NCI-H774 (cell line): ENCODE data around the gene ZNF334.

Experiments used
- DNase-seq: peaks from one replicate; lab custom pipeline; 2025; lab: John Stamatoyannopoulos, UW

ZNF334 gene

DNA sequence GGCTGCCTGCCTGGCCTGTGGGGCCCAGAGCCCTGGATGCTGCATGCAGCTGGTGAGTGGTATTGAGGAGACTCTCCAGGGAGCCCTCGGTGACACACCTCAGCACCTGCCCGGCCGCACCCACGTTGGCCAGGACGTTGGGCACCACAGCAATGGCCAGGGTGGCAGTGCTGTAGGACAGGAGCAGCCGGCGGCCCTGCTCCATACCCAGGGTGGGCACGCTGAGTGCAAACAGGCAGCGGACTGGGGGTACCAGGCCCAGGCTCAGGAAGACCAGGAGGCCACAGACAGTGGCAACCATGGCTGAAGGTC lies 32.4 kb upstream of the ZNF334 start:
- no peak for DNase-seq

DNA sequence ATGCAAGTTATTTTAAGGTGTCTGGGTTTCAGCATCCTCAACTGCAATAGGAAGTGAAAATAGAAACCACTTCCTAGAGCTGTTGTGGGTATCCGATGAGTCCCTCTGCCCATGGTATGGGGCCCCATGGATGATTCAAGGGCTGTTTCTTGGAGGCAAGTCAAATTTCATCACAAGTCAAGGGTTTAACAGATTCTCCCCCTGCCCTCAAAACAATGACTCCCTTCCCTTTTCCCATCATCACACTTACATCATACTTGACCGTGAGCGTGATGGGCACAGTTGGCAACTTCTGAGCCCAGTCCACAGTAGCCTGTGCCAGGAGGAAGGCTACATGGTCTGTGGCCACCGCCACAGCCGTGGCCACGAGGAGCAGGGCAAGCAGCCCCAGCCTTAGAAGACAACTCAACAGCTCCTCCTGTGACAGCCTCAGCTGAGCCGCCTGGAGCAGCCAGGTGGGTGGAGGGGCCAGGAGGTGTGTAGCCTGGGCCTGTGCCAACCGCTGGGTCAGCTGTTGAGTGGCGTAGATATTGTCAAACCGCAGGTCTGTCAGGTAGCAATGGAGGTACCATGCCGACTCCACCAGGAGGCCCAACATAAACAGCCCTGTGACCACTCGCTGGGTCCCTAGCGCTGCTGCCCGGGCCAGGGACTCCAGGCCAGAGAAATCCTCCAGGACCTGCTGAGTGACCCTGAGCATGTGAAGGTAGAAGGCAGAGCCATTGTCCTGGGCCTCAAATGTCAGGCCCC lies 31.9 kb upstream of the ZNF334 start:
- no peak for DNase-seq

DNA sequence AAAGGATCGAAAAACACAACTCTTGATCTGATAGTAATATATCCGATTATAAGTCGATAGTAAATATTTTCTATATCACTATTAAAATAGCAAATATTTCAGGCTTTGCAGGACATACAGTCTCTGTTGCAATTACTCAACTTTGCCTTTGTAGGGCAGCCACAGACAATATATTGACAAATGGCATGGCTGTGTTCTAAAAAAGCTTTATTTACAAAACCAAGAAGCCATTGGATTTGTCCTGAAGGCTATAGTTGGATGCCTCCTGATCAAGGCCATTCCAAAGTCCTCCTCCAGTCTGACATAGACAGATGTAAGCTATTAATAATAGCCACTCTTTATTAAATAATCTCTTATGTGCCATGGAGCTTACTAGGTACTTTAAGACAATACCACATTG lies 31.2 kb upstream of the ZNF334 start:
- no peak for DNase-seq

DNA sequence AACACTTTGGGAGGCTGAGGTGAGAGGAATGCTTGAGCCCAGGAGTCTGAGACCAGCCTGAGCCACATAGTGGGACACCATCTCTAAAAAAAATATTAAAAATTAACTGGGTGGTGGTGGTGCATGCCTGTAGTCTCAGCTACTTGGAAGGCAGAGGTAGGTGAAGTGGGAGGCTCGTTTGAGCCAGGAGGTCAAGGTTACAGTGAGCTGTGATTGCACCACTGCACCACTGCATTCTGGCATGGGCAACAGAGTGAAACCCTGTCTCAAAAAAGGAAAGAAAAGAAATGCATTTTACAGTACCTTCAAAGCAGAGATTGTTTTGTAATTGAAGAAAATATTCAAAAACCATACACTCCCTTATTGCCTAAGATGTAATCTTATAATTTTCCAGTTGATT lies 30.6 kb upstream of the ZNF334 start:
- no peak for DNase-seq

DNA sequence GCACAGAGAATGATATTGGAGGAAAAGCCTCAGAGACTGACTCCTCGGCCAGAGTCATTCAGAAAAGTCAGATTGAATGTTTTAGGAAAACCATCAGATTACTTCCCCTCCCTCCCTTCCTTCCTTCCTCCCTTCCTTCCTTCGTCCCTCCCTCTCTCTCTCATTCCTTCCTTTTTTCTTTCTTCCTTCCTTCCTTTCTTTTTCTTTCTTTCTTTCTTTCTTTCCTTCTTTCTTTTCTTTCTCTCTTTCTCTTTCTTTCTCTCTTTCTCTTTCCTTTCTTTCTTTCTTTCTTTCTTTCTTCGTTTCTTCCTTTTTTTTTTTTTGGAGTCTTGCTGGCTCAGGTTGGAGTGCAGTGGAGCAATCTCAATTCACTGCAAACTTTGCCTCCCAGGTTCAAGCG lies 29.7 kb upstream of the ZNF334 start:
- no peak for DNase-seq

DNA sequence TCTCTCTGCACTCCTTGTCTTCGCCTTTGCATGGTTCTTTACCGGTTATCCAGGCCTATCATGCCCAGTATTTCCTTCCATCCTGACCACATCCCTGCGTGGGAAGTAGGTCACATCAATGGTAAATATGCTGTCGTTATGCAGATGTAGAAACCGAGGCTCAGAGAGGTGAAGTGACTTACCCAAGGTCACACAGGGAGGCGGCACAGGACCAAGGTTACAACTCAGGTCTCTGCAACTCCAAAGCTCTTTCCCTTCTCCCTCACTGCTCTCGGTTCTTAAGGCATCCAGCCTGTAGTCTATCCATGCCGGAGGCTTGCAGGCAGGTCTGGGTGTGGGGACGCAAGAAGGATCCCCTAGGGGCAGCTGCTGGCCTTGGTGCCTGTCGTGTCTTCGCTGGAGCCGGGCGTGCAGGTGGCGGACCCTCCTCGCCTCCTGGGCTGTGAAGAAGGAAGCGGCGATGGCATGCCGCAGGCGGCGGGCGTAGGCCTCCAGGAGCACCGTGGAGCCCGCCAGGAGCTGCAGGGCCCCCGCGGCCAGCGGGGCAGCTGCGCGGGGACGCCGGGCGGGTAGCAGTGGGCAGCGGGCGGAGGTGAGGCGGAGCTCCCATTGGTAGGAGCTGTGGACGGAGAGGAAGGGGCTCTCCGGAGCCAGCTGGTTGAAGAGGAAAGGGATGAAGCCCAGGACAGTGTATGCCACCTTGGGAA lies 28.0 kb upstream of the ZNF334 start:
- no peak for DNase-seq

DNA sequence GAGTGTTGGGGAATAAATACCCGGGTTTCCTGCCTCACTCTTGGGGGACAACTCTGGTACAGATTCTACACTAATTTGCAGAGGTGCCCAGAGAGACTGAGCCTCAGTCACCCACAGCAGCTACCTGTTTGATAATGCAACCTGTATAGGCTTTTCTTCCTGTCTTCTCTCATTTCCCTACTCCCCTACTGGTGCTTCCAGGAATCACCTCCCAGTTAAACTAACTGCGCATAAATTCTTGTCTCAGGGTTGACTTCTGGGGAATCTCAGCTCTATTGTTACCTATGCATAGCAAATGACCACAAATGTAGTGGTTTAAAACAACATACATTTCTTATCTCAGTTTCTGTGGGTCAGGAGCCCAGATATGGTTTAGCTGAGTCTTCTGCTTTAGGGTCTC lies 25.8 kb upstream of the ZNF334 start:
- no peak for DNase-seq

DNA sequence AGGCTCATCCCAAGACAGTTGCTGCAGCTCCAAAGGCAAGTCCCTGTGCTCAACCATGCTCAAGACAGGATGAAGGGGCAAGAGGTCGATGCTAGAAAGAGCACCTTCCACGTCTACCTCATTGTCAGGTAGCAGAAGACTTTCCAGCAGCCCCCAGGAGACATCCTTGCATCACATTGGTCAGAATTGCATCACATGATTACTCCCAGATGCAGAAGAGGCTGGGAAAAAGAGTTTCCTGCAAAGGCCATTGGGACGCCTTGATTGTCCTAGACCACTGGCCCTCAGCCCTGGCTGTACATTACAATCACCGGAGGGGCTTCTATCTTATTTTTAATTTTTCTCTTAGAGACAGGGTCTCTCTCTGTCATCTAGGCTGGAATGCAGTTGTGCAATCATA lies 17.3 kb upstream of the ZNF334 start:
- DNase-seq, result no peak

DNA sequence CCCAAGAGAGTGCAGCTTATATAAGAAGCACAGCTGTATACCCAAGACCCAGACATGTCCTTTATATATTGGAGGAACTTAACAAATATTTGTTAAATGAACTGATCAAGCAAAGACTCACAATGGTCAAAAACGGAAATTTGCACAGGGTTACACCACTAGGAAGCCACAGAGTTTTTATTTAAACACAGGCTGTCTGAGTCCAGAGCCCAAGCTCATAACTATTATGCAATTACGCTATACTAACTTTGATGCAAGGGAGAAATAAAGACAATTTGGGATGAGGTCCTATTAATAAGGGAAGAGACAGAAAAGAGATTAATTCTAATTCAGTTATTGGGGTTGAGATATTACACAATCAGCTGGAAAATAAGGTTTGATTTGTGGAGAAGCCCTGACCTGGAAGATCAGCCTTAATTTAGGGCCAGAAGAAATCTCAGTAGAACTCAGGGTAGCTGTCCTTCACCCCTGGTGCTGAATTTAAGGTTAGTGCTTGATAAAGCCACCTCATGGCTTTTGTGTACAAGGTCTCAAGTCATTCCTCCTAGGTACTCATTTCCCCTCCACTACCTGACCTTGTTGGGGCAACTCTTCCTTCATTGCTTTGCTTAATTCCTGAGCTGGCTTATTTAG lies 10.5 kb upstream of the ZNF334 start:
- no peak for DNase-seq

DNA sequence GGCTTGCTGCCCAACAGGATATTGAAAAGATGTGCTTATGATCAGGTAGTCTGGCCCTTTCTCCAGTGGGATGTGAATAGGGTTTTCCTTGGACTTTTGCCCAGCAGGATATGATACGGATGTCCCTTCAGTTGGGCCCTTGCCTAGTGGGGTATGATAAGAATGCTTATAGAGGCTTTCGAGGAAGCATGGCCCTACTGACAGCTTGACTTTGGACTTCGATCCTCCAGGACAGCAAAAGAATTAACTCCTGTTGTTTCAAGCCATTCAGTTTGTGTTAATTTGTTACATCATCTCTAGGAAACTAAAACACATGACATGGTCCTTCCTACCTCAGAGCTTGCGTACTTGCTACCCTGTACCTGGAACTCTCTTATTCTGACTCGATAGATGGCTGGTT lies 9.7 kb upstream of the ZNF334 start:
- no peak for DNase-seq

DNA sequence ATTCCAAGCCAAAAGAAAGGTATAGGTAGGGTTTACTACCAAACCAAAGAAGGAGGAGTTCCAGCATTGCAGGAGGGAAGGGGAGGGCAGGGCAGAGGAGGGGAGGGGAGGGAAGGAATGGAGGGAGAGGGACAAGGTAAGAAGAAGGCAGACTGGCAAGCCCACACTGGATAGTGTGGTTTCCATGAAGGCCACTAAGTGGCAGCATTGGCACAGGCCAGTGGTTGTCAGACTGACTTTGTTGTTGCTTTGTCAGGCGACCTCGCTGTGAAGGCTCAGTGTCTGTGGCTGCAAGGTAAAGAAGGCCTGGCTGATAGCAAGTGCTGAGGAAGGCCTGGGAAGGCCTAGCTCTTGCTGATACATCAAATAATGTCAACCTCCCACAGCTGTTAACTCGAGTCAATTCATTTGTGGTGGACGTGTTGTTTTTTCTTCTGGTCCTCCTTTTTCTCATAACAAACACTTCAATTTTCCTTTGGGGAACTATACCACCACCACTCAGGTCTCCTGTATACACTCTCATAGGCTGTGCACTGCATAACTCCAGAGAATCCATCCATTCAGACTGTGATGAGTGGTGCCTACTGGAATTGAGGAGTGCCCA lies 7.7 kb upstream of the ZNF334 start:
- DNase-seq, result peak; percentile 47

DNA sequence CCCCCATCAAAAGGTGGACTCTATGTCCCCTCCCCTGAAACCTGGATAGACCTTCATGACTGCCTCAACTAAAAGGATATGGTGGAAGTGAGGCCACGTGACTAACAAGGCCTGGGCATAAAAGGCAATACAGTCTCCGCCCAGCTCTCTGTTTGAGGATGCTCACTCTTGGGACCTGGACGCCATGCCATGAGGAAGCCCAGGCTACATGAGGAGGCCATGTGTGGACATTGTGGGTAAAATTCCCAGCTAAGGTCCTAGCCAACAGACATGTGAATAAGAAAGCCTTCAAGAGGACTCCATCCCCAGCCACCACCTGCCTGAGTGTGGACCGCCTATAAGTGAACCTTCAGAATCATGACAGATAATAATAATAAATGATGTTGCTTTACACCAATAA lies 7.2 kb upstream of the ZNF334 start:
- DNase-seq, result no peak

DNA sequence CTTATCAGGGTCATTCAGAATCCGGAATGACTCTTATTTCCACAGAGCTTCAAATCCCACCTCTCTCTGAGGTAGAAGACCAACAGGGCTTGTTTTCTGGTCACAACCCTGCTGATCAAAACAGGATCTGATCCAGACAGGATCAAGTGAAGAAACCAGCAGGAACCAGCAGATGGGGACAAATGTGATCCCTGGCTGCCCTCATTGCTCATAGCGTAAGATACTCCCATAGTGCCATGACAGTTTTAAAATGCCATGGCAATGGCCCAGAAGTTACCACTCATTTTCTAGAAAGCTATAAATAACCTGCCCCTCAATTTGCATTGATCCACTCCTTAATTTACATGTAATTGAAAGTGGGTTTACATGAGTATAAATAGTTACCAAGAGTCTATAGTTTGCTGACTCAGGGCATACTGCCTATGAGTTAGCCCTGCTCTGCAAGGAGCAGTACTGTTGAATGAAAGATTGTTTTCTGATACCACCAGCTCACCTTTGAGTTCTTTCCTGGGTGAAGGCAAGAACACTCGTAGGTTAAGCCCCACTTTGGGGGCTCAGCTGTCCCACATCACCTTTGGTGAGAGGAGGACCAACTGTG lies 6.2 kb upstream of the ZNF334 start:
- no peak for DNase-seq

DNA sequence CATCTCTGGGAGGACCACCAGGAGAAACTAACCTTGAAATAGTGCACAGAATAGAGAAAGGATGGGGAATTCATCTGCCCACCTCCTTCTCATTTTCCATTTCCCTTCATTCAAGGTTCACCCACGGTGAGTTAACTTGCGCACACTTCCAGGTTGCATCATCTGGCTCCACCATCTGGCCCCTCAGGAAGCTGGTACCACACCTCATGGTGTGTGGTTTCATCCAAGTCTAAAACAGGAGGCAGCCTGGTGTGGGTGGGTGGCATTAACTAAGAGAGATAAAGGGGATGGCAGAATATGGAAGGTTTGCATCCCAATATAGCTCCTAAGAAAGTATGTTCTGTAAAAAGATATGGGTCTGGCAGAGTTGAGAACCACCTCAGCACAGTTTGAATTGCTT lies 3.8 kb downstream of the ZNF334 start:
- DNase-seq, result no peak

DNA sequence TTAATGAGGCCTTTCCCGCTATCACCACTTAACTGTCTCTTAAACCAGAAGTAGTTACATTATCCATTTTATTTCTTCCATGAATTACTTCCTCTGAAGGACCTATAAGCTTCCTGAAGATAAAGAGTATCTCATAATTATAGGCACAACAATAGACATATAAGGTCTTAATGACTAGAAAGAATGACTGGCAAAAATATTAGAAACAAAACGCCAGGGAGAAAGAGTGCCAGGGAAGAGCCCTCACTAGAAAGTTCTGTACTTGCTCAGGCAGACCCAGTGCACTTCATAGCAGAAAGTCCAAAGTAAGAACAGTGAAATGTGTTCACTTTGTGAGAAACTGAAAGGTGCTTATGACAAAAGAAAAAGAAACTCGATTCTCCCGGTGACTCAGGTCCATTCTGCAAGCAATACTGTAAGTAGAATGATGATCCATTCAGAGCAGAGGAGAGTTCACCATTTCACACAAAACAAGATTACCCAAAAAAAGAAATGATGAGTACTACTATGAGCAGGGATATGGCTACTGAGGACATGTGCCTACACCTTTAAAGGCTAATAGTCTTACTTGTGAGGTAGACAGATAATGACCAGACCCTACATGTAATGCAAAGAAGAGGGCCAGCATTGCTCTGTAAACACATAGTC lies 5.5 kb downstream of the ZNF334 start:
- DNase-seq, result no peak

DNA sequence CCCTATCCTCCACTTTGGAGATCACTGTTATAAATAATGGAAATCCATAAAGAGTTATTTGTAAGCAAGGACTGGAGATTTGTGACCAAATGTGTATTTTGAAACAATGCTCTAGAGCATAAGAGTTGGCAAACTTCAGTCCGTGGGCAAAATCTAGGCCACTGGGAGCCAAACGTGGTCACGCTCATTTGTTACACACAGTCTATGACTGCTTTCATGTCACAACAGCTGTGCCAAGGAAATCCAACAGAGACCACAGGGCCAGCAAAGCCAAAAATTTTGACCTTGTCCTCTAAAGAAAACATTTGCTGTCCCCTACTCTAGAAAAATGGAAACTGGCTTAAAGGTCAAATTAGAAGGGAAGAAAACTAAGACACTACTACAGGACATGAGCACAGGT lies 7.9 kb downstream of the ZNF334 start:
- no peak for DNase-seq

DNA sequence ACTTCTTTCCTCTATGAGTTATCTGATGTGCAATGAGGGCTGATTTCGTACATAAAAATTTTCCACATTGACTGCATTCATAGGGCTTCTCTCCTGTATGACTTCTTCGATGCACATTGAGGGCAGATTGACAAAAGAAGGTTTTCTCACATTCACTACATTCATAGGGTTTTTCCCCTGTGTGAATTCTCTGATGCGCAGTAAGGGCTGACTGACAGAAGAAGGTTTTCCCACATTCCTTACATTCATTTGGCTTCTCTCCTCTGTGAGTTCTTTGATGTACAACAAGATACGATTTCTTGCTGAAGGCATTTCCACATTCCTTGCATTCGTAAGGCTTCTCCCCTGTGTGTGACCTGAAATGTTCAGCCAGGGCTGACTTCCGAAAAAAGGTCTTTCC lies 11.4 kb downstream of the ZNF334 start:
- no peak for DNase-seq

DNA sequence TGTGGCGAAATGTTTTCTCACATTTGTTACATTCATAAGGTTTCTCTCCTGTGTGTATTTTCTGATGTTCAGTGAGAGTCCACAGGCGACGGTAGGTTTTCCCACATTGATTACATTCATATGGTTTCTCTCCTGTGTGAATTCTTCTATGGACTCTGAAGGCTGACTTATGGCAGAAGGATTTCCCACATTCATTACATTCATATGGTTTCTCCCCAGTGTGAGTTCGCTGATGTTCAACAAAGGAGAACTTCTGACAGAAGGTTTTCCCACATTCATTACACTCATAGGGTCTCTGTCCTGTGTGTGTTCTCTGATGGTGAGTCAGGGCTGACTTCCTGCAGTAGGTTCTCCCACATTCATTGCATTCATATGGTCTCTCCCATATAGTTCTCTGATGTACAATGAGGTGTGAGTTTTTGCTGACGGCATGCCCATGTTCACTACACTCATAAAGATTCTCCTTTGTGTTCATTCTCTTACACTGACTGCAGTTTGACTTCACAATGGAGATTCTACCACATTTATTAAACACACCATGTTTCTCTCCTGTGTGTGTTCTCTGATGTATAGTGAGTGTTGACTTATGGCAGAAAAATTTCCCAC lies 11.9 kb downstream of the ZNF334 start:
- no peak for DNase-seq

DNA sequence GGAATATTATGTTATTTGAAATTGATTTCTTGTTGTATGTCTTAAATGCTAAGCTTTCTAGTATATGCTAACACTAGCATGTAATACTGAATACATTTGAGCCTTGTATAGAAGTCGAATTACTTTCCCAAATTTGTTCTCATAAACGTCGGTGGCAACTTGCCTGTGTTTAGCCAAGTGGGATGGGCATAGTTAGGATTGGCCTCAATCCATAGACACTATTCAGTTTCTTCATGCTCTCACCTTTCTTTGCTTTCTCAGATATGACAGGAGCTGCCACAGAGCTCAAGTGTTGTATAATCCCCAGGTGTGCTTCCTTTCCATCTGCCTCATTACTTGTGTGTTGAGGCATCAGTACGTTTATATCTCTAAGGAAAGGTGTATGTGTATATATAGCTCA lies 19.3 kb downstream of the ZNF334 start:
- DNase-seq, result no peak

DNA sequence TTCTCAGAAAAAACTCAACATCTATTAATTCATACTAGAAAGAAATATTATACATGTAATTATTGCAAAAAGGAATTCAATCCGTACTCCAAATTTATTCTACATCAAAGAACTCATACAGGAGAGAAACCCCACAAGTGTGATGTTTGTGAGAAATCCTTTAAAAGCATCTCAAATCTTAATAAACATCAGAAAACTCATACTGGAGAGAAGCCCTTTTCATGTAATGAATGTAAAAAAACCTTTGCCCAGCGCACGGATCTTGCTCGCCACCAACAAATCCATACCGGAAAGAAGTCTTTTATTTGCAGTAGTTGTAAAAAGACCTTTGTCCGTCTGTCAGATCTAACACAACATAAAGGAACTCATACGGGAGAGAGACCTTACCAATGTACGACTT lies 22.0 kb downstream of the ZNF334 start:
- no peak for DNase-seq

DNA sequence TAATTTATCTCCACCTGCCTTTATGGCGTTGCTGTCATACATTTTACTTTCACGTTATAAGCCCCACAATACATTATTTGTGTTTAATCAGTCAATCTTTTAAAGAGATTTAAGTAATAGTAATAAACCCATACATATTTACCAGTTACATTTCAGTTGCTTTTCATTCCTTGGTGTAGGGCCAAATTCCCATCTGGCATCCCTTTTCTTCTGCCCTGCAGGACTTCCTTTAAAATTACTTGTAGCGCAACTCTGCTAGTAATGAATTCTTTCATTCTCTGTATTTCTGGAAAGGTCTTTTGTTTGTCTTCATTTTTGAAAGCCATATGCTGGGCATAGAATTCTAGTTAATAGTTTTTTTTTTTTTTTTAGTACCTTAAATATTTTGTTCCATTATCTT lies 24.9 kb downstream of the ZNF334 start:
- no peak for DNase-seq

DNA sequence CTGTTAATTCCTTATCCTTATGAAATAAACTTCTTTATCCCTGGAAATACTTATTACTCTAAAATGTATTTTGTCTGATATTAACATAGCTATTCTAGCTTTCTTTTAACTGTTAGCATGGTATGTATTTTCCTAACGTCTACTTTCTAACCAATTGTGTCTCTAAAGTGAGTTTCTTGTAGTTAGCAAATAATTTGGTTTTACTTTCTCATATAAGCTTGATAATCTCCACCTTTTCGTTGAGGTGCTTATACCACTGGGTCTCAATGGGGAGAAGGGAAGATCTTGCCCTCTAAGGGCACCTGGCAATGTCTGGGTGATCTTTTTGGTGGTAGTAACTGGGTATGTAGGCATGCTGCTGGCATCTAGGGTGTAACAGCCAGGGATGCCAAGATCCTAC lies 25.7 kb downstream of the ZNF334 start:
- no peak for DNase-seq
